ENCODE data around the gene FSCN2. TPM values are rescaled to one million over a fixed set of nuclear protein-coding genes. Genes with fewer than 3 reads are reported as not detected.

The FSCN2 gene
- total and polyA plus RNA-seq, 2 donors from 2014 or later: 0.26 to 3.8 TPM

DNA sequence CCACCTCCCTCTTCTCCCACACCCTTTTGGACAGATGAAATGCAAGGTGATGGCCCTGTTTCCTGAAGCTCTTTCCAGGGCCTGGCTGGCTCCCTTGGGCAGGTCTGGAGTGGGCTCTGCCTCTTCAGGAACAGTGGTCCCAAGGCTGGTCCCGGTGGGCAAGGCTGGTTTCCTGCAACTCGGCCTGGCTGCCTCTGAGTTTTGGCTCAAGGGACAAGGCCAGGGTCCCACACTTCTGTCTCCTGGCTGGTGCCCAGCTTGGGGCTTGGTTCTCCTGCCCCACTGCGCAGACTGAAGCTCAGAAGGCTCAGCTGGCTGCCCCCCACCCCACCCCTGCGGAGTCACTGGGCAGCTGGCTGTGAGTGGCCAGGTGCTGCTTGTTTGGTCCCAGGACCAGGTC is 11.7 kb upstream of the FSCN2 start:
- H3K9ac ChIP-seq (ENCODE audit: low read length in 3 of 3): peak overlapping the region in 2 of 3 donors; percentile 22 to 65
- intact Hi-C loops (cut with DNase I): no loop called here
- no peaks in the 10 kb centered on the region for H3K27me3 ChIP-seq (ENCODE audit: control insufficient read depth, insufficient read depth, low read length)
- FAIRE-seq (no peak), DNase-seq (peak in 2 of 5 donors; percentile 47 to 71)
- no peak overlapping the region for H3K27ac ChIP-seq (ENCODE audit: low read depth in 2 of 2, low read length in 2 of 2)
- H3K9me3 ChIP-seq (ENCODE audit: control insufficient read depth in 2 of 3, insufficient read depth in 1 of 3, low read length in 3 of 3): no peaks in the 10 kb centered on the region
- H3K4me3 ChIP-seq (ENCODE audit: low read length in 3 of 3): peak overlapping the region in 1 of 3 donors; percentile 49
- peaks cover 0 to 36% (median 2%) of the 10 kb centered on the region in 3 donors for H3K4me1 ChIP-seq (ENCODE audit: control insufficient read depth in 2 of 3, insufficient read depth in 2 of 3, low read depth in 1 of 3, low read length in 3 of 3)
- H3K36me3 ChIP-seq (ENCODE audit: control insufficient read depth in 2 of 3, insufficient read depth in 3 of 3, low read length in 3 of 3): peaks cover 0 to 5% (median 0%) of the 10 kb centered on the region in 3 donors
- TF ChIP-seq, protein P1, sequence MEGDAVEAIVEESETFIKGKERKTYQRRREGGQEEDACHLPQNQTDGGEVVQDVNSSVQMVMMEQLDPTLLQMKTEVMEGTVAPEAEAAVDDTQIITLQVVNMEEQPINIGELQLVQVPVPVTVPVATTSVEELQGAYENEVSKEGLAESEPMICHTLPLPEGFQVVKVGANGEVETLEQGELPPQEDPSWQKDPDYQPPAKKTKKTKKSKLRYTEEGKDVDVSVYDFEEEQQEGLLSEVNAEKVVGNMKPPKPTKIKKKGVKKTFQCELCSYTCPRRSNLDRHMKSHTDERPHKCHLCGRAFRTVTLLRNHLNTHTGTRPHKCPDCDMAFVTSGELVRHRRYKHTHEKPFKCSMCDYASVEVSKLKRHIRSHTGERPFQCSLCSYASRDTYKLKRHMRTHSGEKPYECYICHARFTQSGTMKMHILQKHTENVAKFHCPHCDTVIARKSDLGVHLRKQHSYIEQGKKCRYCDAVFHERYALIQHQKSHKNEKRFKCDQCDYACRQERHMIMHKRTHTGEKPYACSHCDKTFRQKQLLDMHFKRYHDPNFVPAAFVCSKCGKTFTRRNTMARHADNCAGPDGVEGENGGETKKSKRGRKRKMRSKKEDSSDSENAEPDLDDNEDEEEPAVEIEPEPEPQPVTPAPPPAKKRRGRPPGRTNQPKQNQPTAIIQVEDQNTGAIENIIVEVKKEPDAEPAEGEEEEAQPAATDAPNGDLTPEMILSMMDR (IDR thresholded peaks at IDR 0.05; ENCODE audit: borderline replicate concordance, extremely low read depth, insufficient read depth): no peak

DNA sequence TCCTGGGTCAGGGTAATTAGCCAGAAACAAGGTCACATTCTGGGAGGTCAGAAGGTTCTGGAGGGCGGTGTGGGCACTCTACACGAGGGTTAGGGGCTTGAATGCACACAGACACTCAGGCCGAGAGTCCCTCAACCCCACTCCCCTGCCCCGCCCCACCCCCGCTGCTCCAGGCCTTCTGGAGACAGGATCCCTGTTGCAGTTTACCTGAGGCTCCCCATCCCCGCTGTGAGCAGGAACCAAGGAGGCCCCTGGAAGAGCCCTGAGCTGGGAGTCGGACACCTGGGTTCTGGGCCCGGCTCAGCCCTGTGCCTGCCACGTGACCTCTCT is 11.2 kb upstream of the FSCN2 start:
- H3K27me3 ChIP-seq (ENCODE audit: control insufficient read depth, insufficient read depth, low read length): no peaks in the 10 kb centered on the region
- no peak overlapping the region for H3K4me3 ChIP-seq (ENCODE audit: low read length in 3 of 3)
- no peaks in the 10 kb centered on the region for H3K36me3 ChIP-seq (ENCODE audit: control insufficient read depth in 2 of 3, insufficient read depth in 3 of 3, low read length in 3 of 3)
- DNase-seq: peak in 2 of 5 donors; percentile 57 to 77
- FAIRE-seq: no peak
- H3K9me3 ChIP-seq (ENCODE audit: control insufficient read depth in 2 of 3, insufficient read depth in 1 of 3, low read length in 3 of 3): no peaks in the 10 kb centered on the region
- TF ChIP-seq, protein P1 (IDR thresholded peaks at IDR 0.05; ENCODE audit: borderline replicate concordance, extremely low read depth, insufficient read depth): no peak
- intact Hi-C loops (cut with DNase I): no loop called here
- H3K27ac ChIP-seq (ENCODE audit: low read depth in 2 of 2, low read length in 2 of 2): no peak overlapping the region
- H3K4me1 ChIP-seq (ENCODE audit: control insufficient read depth in 2 of 3, insufficient read depth in 2 of 3, low read depth in 1 of 3, low read length in 3 of 3): peaks cover 0 to 35% (median 2%) of the 10 kb centered on the region in 3 donors
- H3K9ac ChIP-seq (ENCODE audit: low read length in 3 of 3): no peak overlapping the region

DNA sequence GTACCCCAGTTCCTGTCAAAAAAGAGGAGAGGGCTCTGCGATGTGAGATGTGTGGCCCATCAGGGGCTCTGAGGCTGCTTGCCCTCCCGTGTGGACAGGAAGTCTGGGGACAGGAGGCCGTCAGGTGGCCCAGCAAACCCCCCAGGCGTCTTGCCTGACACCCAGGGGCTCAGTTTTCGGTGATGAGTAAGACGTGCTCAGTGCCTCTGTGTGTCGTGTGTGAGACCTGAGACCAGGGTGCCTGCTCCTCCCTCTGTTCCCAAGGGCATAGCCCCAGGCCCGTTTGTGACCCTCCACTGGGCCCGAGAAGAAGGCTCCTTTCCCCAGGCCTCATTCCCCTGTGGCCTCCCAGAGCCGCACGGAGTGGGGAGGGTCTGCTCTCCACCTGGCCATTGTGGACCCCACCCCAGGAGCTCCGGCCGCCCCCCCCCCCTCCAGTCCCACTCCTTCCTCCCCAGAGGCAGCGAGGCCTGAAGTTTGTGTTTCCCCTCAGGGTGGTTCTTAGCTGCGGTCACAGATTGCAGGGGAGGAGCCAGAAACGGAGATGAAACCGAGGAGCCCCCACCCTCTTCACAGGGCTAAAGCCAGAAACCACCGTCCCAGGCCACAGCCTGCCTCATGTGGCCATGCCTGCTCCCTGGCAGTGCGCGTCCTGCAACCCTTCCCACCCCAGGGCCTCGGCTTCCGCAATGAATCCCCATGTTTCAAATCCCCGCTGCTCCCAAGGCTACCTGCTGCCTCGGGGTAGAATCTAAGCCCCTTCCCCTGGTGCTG is 10.7 kb upstream of the FSCN2 start:
- Histone ChIP-seq H3K4me1 (ENCODE audit: control insufficient read depth in 2 of 3, insufficient read depth in 2 of 3, low read depth in 1 of 3, low read length in 3 of 3) (peaks cover 0 to 35% (median 2%) of the 10 kb centered on the region in 3 donors), H3K27ac (ENCODE audit: low read depth in 2 of 2, low read length in 2 of 2) (peak overlapping the region in 1 of 2 donors; percentile 17), H3K36me3 (ENCODE audit: control insufficient read depth in 2 of 3, insufficient read depth in 3 of 3, low read length in 3 of 3) (no peaks in the 10 kb centered on the region), H3K4me3 (ENCODE audit: low read length in 3 of 3) (no peak overlapping the region), H3K9me3 (ENCODE audit: control insufficient read depth in 2 of 3, insufficient read depth in 1 of 3, low read length in 3 of 3) (no peaks in the 10 kb centered on the region), H3K27me3 (ENCODE audit: control insufficient read depth, insufficient read depth, low read length) (no peaks in the 10 kb centered on the region), H3K9ac (ENCODE audit: low read length in 3 of 3) (peak overlapping the region in 1 of 3 donors; percentile 26)
- TF ChIP-seq, protein P1 (IDR thresholded peaks at IDR 0.05; ENCODE audit: borderline replicate concordance, extremely low read depth, insufficient read depth): no peak
- DNase-seq: peak in 2 of 5 donors; percentile 65 to 83
- intact Hi-C loops (cut with DNase I): no loop called here
- no peak for FAIRE-seq

Measured in kidney (tissue), 14 donors.